Amygdala (tissue), 56 donors: ENCODE results near the gene HIC2.
"Not testable (repeated sequence)": the region's sequence is repeated elsewhere in the genome, so short reads cannot be mapped to it uniquely, and the experiment has no call there.

Experiments used
- DNase-seq, 56 donors: peaks; one replicate each; lab custom pipeline; 2025; lab: John Stamatoyannopoulos, UW

The HIC2 gene

GRCh38 chr22:21487723-21488122, 70.6 kb downstream of the HIC2 start:
- DNase-seq: not testable (repeated sequence)

GRCh38 chr22:21489149-21489680, 72.0 kb downstream of the HIC2 start:
- DNase-seq: not testable (repeated sequence)

GRCh38 chr22:21490556-21490955, 73.4 kb downstream of the HIC2 start:
- not testable (repeated sequence) for DNase-seq

GRCh38 chr22:21492271-21492670, 75.1 kb downstream of the HIC2 start:
- not testable (repeated sequence) for DNase-seq

DNA sequence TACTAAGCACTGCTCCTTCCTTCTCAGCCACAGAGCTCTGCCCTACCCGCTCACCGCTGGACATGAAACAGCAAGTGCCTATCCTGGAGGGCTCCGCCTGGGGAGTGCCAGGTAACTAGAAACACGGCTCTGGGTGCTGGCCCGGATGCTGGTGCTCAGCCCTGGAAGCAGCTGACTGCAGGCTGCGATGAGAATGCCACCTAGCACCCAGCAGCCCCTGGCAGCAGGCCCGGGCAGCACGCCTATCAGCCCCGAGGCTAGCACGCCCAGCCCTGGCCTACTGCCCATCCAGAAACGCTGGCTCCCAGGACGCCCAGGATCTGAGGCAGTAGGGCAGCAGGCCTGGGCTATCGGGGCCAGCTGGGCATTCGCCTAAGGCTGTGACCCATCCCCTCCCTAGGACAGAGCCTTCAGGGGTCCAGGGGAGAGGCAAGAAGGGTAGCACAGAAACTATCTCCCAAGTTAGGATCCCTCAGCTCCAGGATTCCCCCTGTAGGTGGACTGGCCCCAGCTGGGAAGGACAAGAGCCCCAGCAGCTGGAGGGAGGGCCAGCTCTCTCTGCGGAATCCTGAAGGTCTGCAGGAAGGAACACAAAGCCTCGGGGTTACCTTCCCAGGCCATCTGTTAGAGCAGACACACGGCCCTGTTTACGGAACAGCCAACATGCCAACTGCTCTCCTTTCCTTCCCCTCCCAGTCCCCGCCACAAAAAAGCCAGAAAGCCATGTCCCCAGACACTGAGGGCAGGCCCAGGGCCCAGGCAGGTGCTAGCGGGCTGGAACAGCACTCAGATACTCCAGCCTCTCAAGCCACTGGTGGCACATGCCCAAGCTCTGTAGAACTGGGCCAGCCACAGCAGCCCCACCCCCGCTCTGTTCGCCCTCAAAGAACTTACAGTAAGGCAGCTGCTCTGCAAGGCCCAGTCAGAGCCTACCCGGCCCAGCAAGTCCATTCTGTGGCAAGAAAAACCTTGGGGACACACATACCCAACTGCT, 76.9 kb downstream of the HIC2 start:
- not testable (repeated sequence) for DNase-seq

- DNase-seq: not testable (repeated sequence)
Observed at GRCh38 chr22:21497984-21498383, 80.8 kb downstream of the HIC2 start.

DNA sequence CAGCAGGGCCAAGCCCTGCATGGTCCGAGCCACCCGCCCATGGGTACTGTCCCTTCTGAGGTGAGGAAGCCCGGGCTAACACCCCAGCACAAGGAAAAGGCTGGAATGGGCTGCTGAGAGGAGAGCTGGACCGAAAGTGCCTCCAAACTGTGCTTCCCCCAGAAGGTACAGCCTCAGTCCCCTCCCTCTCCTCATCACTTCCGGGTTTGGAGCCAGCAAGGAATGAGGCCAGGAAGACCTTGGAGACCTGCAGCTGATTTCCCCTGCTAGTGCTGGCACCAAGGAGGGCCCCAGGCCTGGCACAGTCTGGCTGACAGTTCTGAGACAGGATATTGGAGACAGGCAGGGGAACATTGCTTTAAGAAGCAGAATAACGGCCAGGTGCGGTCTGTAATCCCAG, 81.3 kb downstream of the HIC2 start:
- not testable (repeated sequence) for DNase-seq

DNA sequence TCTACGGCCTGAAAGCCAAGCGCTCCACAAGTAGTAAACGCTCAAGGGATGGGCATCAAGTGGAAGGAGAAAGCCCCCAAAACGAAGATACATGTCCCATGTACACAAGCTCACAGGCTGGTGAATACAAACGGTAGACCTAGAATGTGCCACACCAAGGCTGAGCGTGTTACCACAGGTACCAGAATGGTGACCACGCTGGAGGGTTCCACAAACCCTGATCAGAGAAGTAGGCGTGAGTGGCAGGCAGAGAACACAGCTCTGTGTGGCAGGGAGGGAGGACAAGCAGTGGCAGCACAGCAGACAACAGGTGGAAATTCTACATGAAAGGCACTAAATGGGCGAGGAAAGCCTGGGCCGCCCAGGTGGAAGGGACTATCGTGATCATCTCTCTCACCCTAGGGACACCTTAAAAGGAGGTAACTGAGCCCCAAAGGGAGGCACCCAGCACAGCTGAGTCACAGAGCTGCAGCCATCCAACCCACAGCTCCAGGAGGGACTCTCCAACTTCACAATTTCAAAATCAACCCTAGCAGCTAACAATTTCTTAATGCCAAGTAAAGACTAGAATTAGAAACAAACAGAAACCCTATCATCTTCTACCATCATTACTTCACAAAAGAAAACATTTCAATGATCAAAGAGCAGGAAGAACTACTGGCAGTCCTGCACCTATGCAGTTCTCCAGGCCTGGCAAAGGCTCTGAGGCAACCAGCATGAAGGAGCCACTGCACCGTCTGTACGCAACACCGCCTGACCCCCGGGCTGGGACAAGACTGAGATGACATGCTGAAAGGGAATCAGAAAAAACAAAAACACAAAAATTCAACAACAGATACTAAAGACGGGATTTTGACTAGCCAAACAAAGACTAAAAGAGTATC, 82.7 kb downstream of the HIC2 start:
- not testable (repeated sequence) for DNase-seq
